ENCODE measurements around the gene BAHCC1.

Gene BAHCC1

GRCh38 chr17:81513753-81514488, 118.7 kb downstream of the BAHCC1 start (continued):
- no peak for TF ChIP-seq ZNF692 (tag by site-specific recombination; IDR thresholded peaks at IDR 0.05)
- no peak for TF ChIP-seq OSR2 (tag by site-specific recombination; IDR thresholded peaks at IDR 0.05)
- no peak for TF ChIP-seq ZNF843 (tag by site-specific recombination; IDR thresholded peaks at IDR 0.05)
- no peak for TF ChIP-seq ZNF707 (tag by site-specific recombination; IDR thresholded peaks at IDR 0.05)
- no peak for TF ChIP-seq HOXC10 (CRISPR knock-in tag; IDR thresholded peaks at IDR 0.05)
- TF ChIP-seq ZNF391 (tag by site-specific recombination; IDR thresholded peaks at IDR 0.05; ENCODE audit: borderline replicate concordance, low read depth), result no peak
- no peak for TF ChIP-seq ELK4 (IDR thresholded peaks at IDR 0.05; ENCODE audit: borderline replicate concordance, low read depth, low read length)
- peak; percentile 12; the same call in 1 of the 2 replicates for TF ChIP-seq ZNF18 (tag by site-specific recombination; IDR thresholded peaks at IDR 0.05)
- no peak for TF ChIP-seq ZNF114 (tag by site-specific recombination; IDR thresholded peaks at IDR 0.05)
- no peak for TF ChIP-seq ZNF19 (tag by site-specific recombination; IDR thresholded peaks at IDR 0.05; ENCODE audit: low read depth)
- TF ChIP-seq ZNF514 (tag by site-specific recombination; IDR thresholded peaks at IDR 0.05), result no peak
- TF ChIP-seq GLIS1 (tag by site-specific recombination; IDR thresholded peaks at IDR 0.05), result peak; percentile 100
- no peak for TF ChIP-seq ZNF626 (tag by site-specific recombination; IDR thresholded peaks at IDR 0.05)
- TF ChIP-seq PRDM2 (tag by site-specific recombination; IDR thresholded peaks at IDR 0.05; ENCODE audit: borderline replicate concordance), result no peak
- TF ChIP-seq ZNF26 (tag by site-specific recombination; IDR thresholded peaks at IDR 0.05), result no peak
- TF ChIP-seq ZNF521 (tag by site-specific recombination; IDR thresholded peaks at IDR 0.05), result no peak
- peak; percentile 15; the same call in 1 of the 2 replicates for TF ChIP-seq BCL11A (tag by site-specific recombination; IDR thresholded peaks at IDR 0.05; ENCODE audit: low read depth)
- TF ChIP-seq ZNF112 (tag by site-specific recombination; IDR thresholded peaks at IDR 0.05), result no peak
- no peak for TF ChIP-seq ZNF701 (tag by site-specific recombination; IDR thresholded peaks at IDR 0.05)
- no peak for TF ChIP-seq ZNF555 (tag by site-specific recombination; conservative IDR thresholded peaks at IDR 0.05)
- no peak for TF ChIP-seq ZNF2 (tag by site-specific recombination; IDR thresholded peaks at IDR 0.05)
- TF ChIP-seq ZNF600 (tag by site-specific recombination; IDR thresholded peaks at IDR 0.05), result peak; percentile 72
- no peak for TF ChIP-seq PRDM1 (tag by site-specific recombination; IDR thresholded peaks at IDR 0.05)
- no peak for TF ChIP-seq SETDB1 (IDR thresholded peaks at IDR 0.05; ENCODE audit: insufficient read length, low read length)
- TF ChIP-seq HOXA7 (CRISPR knock-in tag; IDR thresholded peaks at IDR 0.05; ENCODE audit: borderline replicate concordance), result no peak
- TF ChIP-seq ZNF580 (tag by site-specific recombination; IDR thresholded peaks at IDR 0.05), result no peak
- TF ChIP-seq ZNF670 (tag by site-specific recombination; IDR thresholded peaks at IDR 0.05; ENCODE audit: low read depth), result no peak

Data from HEK293 (cell line).